ENCODE data around the gene MRGPRF.

Gene MRGPRF

DNA sequence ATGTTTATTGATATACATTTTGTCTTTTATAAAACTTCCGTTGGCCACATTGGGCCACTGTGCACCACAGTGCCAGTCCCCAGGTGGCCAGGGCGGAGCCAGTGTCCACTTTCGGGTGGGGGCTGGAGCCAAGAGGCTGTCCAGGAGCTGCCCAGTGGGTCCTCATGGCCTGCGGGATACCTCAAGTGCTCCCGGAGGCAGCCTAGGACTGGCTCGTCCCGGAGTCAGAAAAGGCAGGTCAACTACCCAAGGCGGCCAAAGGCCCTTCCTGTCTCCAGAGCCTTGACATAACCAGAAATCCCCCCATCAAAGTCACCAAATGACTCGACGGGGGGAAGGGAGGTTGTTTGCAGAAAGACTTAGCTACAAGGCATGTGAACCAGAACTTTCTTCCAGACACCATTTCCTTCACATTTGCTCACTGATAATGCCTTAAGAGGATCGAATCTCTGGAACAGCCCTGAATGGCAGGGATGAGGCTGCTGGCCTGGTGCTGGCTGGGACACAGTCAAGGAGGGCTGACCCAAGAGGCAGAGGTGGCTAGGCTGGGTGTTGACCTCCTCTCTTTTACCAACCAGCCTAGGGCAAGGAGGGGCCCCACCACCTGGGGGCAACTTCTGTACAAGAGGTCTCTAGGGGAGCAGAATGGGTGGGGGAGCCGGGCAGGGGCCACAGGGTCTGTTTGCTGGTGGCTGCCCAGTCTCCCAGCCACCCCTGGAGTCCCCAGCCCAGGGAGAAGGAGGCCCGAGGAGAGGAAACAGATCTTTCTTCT lies 8.4 kb downstream of the MRGPRF start:
- TF ChIP-seq CTCF (IDR thresholded peaks at IDR 0.05; ENCODE audit: low read depth, low read length) = no peak
- no peak for DNase-seq (ENCODE audit: extremely low read depth, low read depth)

DNA sequence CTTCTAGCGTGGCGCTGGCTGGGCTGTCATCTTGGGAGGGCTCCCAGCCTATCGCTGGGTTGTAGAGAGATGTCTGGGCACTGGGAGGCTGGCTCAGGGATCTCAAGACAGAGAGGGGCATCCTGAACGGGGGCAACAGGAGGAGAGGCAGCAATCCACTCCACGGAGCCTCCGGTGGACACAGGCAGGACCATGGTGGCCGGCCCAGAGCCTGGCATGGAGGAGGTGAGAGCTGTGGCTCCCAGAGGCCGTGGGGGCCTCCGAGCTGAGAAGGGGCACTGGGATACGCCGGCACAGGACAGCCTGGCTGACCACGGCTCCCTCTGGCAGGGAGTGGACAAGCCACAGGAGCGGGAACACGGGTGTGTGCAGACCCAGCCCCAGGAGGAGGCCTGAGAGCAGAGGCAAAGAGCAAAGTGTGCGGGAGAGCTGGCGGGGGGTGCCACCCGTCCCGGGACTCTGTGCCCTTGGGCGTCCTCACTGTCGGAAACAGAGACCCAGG lies 9.1 kb downstream of the MRGPRF start:
- no peak for DNase-seq (ENCODE audit: extremely low read depth, low read depth)
- no peak for TF ChIP-seq CTCF (IDR thresholded peaks at IDR 0.05; ENCODE audit: low read depth, low read length)

- DNase-seq (ENCODE audit: extremely low read depth, low read depth) = no peak
- no peak for TF ChIP-seq CTCF (IDR thresholded peaks at IDR 0.05; ENCODE audit: low read depth, low read length)
These were observed 9.7 kb downstream of the MRGPRF start for GRCh38 chr11:69003301-69003865.

- no peak for DNase-seq (ENCODE audit: extremely low read depth, low read depth)
- TF ChIP-seq CTCF (IDR thresholded peaks at IDR 0.05; ENCODE audit: low read depth, low read length) = no peak
These were observed 10.3 kb downstream of the MRGPRF start for GRCh38 chr11:69002570-69003231.

GRCh38 chr11:69002110-69002569 lies 10.9 kb downstream of the MRGPRF start:
- no peak for DNase-seq (ENCODE audit: extremely low read depth, low read depth)
- TF ChIP-seq CTCF (IDR thresholded peaks at IDR 0.05; ENCODE audit: low read depth, low read length) = no peak

GRCh38 chr11:69001243-69002081 lies 11.6 kb downstream of the MRGPRF start:
- DNase-seq (ENCODE audit: extremely low read depth, low read depth) = no peak
- TF ChIP-seq CTCF (IDR thresholded peaks at IDR 0.05; ENCODE audit: low read depth, low read length) = no peak

All from AG09319 (cell line).